ENCODE data around the gene WNT1. TPM values are rescaled to one million over a fixed set of nuclear protein-coding genes. Genes with fewer than 3 reads are reported as not detected.

Gene WNT1
- total and polyA plus RNA-seq, 9 of the 15 experiments (the other 6 are each of a cell fraction or from before 2014, with no cell fraction given): not detected

DNA sequence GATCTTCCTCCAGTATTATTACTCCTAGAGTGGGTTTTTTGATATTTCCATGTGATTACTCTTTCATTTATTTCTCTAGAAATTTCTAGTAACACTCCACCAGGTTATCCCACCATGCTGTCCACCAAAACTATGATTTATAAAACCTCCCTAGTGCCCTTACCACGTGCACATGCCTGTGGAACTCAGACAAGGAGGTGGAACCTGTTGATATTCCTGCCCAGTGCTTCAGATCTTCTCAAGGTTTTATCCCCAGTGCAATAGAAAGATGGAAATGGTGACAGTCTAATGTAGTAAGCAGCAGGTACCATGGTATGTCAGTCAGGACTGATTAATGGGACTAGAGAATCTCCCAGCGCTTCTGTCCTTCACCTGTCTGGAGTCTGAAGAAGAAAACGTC is 17.3 kb upstream of the WNT1 start (continued):
- TF ChIP-seq, protein P1, sequence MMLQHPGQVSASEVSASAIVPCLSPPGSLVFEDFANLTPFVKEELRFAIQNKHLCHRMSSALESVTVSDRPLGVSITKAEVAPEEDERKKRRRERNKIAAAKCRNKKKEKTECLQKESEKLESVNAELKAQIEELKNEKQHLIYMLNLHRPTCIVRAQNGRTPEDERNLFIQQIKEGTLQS (IDR thresholded peaks at IDR 0.05): no peak
- TF ChIP-seq, protein P1 (CRISPR knock-in tag; conservative IDR thresholded peaks at IDR 0.05): no peak
- TF ChIP-seq CHD2 (IDR thresholded peaks at IDR 0.05; ENCODE audit: low read depth, low read length) (no peak), NFATC3 (IDR thresholded peaks at IDR 0.05) (no peak)

DNA sequence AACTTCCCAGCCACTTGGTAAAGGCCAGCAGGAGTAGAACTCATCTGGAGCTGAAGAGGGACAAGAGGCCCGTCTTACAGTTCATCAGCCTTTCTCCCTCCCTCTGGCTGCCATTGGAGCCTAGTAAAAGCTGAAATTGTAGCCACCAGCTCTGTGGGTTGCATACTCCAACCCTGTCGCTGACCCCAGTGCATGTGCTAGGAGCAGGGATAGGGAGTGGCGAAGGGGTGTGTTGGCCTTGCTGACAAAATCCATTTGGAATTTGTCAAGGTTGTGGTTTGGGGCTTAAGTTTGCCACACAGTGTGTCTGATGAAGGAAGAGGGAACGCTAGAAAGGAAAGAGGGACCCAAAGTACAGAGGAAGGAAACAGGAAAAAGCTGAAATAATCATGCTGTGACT is 16.8 kb upstream of the WNT1 start:
- no peaks in the 10 kb centered on the region for H3K27me3 ChIP-seq (ENCODE audit: control insufficient read depth in 2 of 2, insufficient read depth in 2 of 2, low read length in 2 of 2)
- H4K20me1 ChIP-seq (replicated peaks; ENCODE audit: control insufficient read depth, insufficient read depth, low read length): no peaks in the 10 kb centered on the region
- no TSS peak for BruUV-seq (replicated peaks)
- in situ Hi-C loops (cut with MboI): no loop called here
- DNase-seq (ENCODE audit: extremely low read depth in 1 of 4, low spot score in 3 of 4): no peak
- H3K9me1 ChIP-seq (ENCODE audit: control insufficient read depth, insufficient read depth, low read length): no peaks in the 10 kb centered on the region
- no peak overlapping the region for H3K4me2 ChIP-seq (ENCODE audit: insufficient read depth, low read length)
- POLR2A ChIA-PET: interaction anchor here (0.9 kb wide), 1 partner anchor 15 kb away, joined by 3 read pairs; no protein-coding TSS in a partner anchor
- H3K9me3 ChIP-seq (replicated peaks; ENCODE audit: control insufficient read depth, insufficient read depth, low read depth, low read length): no peaks in the 10 kb centered on the region
- CTCF ChIA-PET (ENCODE audit: low intra/inter-chr PET ratio): no interaction called here
- FAIRE-seq: no peak
- WGBS (ENCODE audit: insufficient coverage, low coverage, missing lambda C conversion rate): 8% methylated on average over 3 of the region's 4 CpGs
- no peak overlapping the region for H3K9ac ChIP-seq (ENCODE audit: insufficient read depth in 1 of 2, low read depth in 2 of 2, low read length in 2 of 2)
- H3K4me1 ChIP-seq (replicated peaks in 1 of 2; ENCODE audit: control insufficient read depth in 2 of 2, insufficient read depth in 2 of 2, low read length in 2 of 2): peaks cover 5 to 14% of the 10 kb centered on the region in 2 experiments; a peak in 4 of 5 replicates
- peaks cover 9% of the 10 kb centered on the region for H3K79me2 ChIP-seq (ENCODE audit: control insufficient read depth, insufficient read depth, low read length)
- H3K4me3 ChIP-seq: no peak overlapping the region
- no peak overlapping the region for H3K27ac ChIP-seq (ENCODE audit: extremely low read depth, low read depth, low read length)
- H2AFZ ChIP-seq (ENCODE audit: low read depth, low read length): no peak overlapping the region
- intact Hi-C loops (cut with micrococcal nuclease): no loop called here
- no peaks in the 10 kb centered on the region for H3K36me3 ChIP-seq (ENCODE audit: control insufficient read depth, insufficient read depth, low read length)
- ATAC-seq: no peak
- TF ChIP-seq, protein P2, sequence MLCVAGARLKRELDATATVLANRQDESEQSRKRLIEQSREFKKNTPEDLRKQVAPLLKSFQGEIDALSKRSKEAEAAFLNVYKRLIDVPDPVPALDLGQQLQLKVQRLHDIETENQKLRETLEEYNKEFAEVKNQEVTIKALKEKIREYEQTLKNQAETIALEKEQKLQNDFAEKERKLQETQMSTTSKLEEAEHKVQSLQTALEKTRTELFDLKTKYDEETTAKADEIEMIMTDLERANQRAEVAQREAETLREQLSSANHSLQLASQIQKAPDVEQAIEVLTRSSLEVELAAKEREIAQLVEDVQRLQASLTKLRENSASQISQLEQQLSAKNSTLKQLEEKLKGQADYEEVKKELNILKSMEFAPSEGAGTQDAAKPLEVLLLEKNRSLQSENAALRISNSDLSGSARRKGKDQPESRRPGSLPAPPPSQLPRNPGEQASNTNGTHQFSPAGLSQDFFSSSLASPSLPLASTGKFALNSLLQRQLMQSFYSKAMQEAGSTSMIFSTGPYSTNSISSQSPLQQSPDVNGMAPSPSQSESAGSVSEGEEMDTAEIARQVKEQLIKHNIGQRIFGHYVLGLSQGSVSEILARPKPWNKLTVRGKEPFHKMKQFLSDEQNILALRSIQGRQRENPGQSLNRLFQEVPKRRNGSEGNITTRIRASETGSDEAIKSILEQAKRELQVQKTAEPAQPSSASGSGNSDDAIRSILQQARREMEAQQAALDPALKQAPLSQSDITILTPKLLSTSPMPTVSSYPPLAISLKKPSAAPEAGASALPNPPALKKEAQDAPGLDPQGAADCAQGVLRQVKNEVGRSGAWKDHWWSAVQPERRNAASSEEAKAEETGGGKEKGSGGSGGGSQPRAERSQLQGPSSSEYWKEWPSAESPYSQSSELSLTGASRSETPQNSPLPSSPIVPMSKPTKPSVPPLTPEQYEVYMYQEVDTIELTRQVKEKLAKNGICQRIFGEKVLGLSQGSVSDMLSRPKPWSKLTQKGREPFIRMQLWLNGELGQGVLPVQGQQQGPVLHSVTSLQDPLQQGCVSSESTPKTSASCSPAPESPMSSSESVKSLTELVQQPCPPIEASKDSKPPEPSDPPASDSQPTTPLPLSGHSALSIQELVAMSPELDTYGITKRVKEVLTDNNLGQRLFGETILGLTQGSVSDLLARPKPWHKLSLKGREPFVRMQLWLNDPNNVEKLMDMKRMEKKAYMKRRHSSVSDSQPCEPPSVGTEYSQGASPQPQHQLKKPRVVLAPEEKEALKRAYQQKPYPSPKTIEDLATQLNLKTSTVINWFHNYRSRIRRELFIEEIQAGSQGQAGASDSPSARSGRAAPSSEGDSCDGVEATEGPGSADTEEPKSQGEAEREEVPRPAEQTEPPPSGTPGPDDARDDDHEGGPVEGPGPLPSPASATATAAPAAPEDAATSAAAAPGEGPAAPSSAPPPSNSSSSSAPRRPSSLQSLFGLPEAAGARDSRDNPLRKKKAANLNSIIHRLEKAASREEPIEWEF (CRISPR knock-in tag; IDR thresholded peaks at IDR 0.05): no peak
- TF ChIP-seq HDAC6 (IDR thresholded peaks at IDR 0.05; ENCODE audit: low read depth, low read length) (no peak), ZBED1 (IDR thresholded peaks at IDR 0.05) (no peak), DIDO1 (tag; IDR thresholded peaks at IDR 0.05; ENCODE audit: low read depth) (no peak), HNRNPK (IDR thresholded peaks at IDR 0.05; ENCODE audit: low read depth, low read length, poor library complexity, severe bottlenecking) (no peak), MIER1 (IDR thresholded peaks at IDR 0.05; ENCODE audit: low read depth) (no peak), FOXK2 (conservative IDR thresholded peaks at IDR 0.05 in 1 of 2, IDR thresholded peaks at IDR 0.05 in 1 of 2; ENCODE audit: low read depth in 2 of 2) (no peak), GABPB2 (CRISPR knock-in tag; conservative IDR thresholded peaks at IDR 0.05) (no peak), ZNF77 (CRISPR knock-in tag; IDR thresholded peaks at IDR 0.05) (no peak)
- TF ChIP-seq, protein P3, sequence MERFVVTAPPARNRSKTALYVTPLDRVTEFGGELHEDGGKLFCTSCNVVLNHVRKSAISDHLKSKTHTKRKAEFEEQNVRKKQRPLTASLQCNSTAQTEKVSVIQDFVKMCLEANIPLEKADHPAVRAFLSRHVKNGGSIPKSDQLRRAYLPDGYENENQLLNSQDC (CRISPR knock-in tag; IDR thresholded peaks at IDR 0.05): no peak
- TF ChIP-seq, protein P4, sequence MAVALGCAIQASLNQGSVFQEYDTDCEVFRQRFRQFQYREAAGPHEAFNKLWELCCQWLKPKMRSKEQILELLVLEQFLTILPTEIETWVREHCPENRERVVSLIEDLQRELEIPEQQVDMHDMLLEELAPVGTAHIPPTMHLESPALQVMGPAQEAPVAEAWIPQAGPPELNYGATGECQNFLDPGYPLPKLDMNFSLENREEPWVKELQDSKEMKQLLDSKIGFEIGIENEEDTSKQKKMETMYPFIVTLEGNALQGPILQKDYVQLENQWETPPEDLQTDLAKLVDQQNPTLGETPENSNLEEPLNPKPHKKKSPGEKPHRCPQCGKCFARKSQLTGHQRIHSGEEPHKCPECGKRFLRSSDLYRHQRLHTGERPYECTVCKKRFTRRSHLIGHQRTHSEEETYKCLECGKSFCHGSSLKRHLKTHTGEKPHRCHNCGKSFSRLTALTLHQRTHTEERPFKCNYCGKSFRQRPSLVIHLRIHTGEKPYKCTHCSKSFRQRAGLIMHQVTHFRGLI (CRISPR knock-in tag; IDR thresholded peaks at IDR 0.05): no peak

All from K562 (cell line).